ENCODE data around the gene MTX1. TPM values are rescaled to one million over a fixed set of nuclear protein-coding genes. Genes with fewer than 3 reads are reported as not detected.
"Not testable (repeated sequence)": the region's sequence is repeated elsewhere in the genome, so short reads cannot be mapped to it uniquely, and the experiment has no call there.

MTX1 gene, protein sequence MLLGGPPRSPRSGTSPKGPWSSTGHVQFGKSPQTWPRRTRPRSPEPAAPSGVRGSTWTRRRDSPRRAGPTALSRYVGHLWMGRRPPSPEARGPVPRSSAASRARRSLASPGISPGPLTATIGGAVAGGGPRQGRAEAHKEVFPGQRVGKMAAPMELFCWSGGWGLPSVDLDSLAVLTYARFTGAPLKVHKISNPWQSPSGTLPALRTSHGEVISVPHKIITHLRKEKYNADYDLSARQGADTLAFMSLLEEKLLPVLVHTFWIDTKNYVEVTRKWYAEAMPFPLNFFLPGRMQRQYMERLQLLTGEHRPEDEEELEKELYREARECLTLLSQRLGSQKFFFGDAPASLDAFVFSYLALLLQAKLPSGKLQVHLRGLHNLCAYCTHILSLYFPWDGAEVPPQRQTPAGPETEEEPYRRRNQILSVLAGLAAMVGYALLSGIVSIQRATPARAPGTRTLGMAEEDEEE
- total RNA-seq = 10 to 100 TPM; 26.1 to 41.1 (median 35.6) TPM
- long read RNA-seq, donor 1, transcript MTX1-202 (8 exons, 1,632 nt) = major isoform, 28 of 32 reads
- long read RNA-seq, donor 1, partial matches to known transcripts = 0 of 32 reads
- long read RNA-seq, donor 1, other reads (novel, unspliced or antisense) = 0 of 32 reads
- long read RNA-seq, donor 2, transcript MTX1-202 (8 exons, 1,632 nt) = major isoform, 25 of 28 reads
- long read RNA-seq, donor 2, partial matches to known transcripts = 0 of 28 reads
- long read RNA-seq, donor 2, other reads (novel, unspliced or antisense) = 3 of 28 reads

DNA sequence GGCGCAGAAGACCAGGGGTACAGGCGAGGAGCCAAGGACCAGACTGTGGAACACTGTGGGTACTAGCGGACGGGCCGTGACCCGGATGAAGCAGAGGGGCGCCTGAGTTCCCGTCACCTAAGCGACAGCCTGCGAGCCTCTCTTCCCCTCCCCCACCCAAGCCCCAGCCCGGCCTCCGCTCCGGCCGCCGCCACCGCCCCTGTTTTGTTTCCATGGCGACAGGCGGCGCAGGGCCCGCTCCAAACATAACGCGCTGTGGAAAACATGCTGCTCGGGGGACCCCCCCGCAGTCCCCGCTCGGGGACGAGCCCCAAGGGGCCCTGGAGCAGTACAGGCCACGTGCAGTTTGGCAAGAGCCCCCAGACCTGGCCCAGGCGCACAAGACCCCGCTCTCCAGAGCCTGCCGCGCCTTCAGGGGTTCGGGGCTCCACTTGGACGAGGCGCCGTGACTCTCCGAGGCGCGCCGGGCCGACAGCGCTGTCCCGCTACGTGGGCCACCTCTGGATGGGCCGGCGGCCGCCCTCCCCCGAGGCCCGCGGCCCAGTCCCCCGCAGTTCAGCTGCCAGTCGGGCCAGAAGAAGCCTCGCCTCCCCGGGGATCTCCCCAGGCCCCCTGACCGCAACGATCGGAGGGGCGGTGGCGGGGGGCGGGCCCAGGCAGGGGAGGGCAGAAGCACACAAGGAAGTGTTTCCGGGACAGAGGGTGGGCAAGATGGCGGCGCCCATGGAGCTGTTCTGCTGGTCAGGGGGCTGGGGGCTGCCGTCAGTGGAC lies at the start of gene MTX1:
MTX1 (plus strand) TSS at position 155 of the 771 bp plus-strand sequence; CDS start at position 265, 110 bp downstream.
- Histone ChIP-seq H3K36me3 (ENCODE audit: low read depth) (no peaks in the 10 kb centered on the region), H3K9me3 (no peaks in the 10 kb centered on the region), H3K4me1 (ENCODE audit: low read depth) (peaks cover 20% of the 10 kb centered on the region), H3K4me3 (peak within 1 kb of the TSS; percentile 78)
- TF ChIP-seq, protein P1, sequence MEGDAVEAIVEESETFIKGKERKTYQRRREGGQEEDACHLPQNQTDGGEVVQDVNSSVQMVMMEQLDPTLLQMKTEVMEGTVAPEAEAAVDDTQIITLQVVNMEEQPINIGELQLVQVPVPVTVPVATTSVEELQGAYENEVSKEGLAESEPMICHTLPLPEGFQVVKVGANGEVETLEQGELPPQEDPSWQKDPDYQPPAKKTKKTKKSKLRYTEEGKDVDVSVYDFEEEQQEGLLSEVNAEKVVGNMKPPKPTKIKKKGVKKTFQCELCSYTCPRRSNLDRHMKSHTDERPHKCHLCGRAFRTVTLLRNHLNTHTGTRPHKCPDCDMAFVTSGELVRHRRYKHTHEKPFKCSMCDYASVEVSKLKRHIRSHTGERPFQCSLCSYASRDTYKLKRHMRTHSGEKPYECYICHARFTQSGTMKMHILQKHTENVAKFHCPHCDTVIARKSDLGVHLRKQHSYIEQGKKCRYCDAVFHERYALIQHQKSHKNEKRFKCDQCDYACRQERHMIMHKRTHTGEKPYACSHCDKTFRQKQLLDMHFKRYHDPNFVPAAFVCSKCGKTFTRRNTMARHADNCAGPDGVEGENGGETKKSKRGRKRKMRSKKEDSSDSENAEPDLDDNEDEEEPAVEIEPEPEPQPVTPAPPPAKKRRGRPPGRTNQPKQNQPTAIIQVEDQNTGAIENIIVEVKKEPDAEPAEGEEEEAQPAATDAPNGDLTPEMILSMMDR (IDR thresholded peaks at IDR 0.05) = no peak
- DNase-seq (peak; percentile 87 to 93 (median 90)), ATAC-seq (peak; percentile 85)
- intact Hi-C loops (cut with DNase I, micrococcal nuclease) = no loop called here

DNA sequence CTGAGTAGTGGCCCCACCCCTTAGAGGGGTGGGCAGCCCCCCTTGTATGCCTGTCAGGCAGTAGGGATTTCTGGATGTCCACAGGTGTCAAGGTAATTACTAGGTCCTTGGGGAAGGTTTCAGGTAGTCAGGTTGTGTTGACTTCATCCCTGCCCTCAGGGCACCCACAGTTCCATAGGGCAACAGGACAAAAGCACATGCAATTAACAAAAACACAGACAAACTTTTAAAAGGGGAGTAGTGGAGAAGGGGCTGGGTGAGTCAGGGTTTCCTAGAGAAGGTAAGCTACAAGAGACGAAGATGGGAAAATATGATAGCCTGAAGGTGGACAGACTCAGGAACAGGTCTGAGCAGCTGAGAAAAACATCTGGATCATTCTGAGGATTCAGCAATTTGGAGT lies 49.5 kb upstream of the MTX1 start:
- no peak for ATAC-seq
- DNase-seq = no peak
- Histone ChIP-seq H3K4me1 (ENCODE audit: low read depth) (no peaks in the 10 kb centered on the region), H3K9me3 (no peaks in the 10 kb centered on the region), H3K36me3 (ENCODE audit: low read depth) (no peaks in the 10 kb centered on the region), H3K4me3 (no peak overlapping the region)
- TF ChIP-seq, protein P1 (IDR thresholded peaks at IDR 0.05) = no peak
- intact Hi-C loops (cut with DNase I, micrococcal nuclease) = no loop called here

GRCh38 chr1:155160128-155160527 lies 48.4 kb upstream of the MTX1 start:
- TF ChIP-seq, protein P1 (IDR thresholded peaks at IDR 0.05) = no peak
- no peak for ATAC-seq
- intact Hi-C loops (cut with DNase I, micrococcal nuclease) = loop anchor here in 1 of 2 donors (10.0 kb wide), 1 partner anchor 45 kb away; no protein-coding TSS in a partner anchor

GRCh38 chr1:155162631-155163030 lies 45.9 kb upstream of the MTX1 start:
- not testable (repeated sequence) for H3K4me1 ChIP-seq (ENCODE audit: low read depth); H3K36me3 ChIP-seq (ENCODE audit: low read depth); H3K4me3 ChIP-seq; ATAC-seq; DNase-seq; H3K9me3 ChIP-seq
- intact Hi-C loops (cut with DNase I, micrococcal nuclease) = loop anchor here in 1 of 2 donors (10.0 kb wide), 1 partner anchor 48 kb away; no protein-coding TSS in a partner anchor

More at GRCh38 chr1:155160128-155160527, 48.4 kb upstream of the MTX1 start:
- H3K4me3 ChIP-seq = no peak overlapping the region
- no peaks in the 10 kb centered on the region for H3K36me3 ChIP-seq (ENCODE audit: low read depth)
- no peaks in the 10 kb centered on the region for H3K9me3 ChIP-seq
- no peak for DNase-seq
- H3K4me1 ChIP-seq (ENCODE audit: low read depth) = no peaks in the 10 kb centered on the region

- intact Hi-C loops (cut with DNase I, micrococcal nuclease) = loop anchor here in 1 of 2 donors (10.0 kb wide), 1 partner anchor 49 kb away; no protein-coding TSS in a partner anchor
- not testable (repeated sequence) for H3K4me3 ChIP-seq; H3K9me3 ChIP-seq; H3K36me3 ChIP-seq (ENCODE audit: low read depth); ATAC-seq; H3K4me1 ChIP-seq (ENCODE audit: low read depth); DNase-seq
Observed at GRCh38 chr1:155163785-155164184, 44.7 kb upstream of the MTX1 start.

- intact Hi-C loops (cut with DNase I, micrococcal nuclease) = loop anchor here in 1 of 2 donors (5.0 to 10.0 kb wide), 2 partner anchors 50 to 72 kb away; no protein-coding TSS in a partner anchor
- not testable (repeated sequence) for H3K9me3 ChIP-seq; H3K36me3 ChIP-seq (ENCODE audit: low read depth); H3K4me3 ChIP-seq; ATAC-seq; H3K4me1 ChIP-seq (ENCODE audit: low read depth); DNase-seq
Observed at GRCh38 chr1:155164625-155165024, 43.9 kb upstream of the MTX1 start.

Data from mucosa of descending colon (tissue), 3 donors.